Liver (tissue), 9 donors: ENCODE data around the gene EMC1. TPM values are rescaled to one million over a fixed set of nuclear protein-coding genes. Genes with fewer than 3 reads are reported as not detected.
A peak's percentile ranks its signal among the peaks of the same experiment; 100 is the strongest.

ENCODE experiments used
- DNase-seq: peaks from one replicate; pipeline ENCODE4 v3.0.0-alpha.2; 2017; ENCODE audit warnings: low spot score
- H3K27ac ChIP-seq, 2 donors: one replicate each; pipeline ENCODE4 v1.7.0; 2013; ENCODE audit warnings: inconsistent platforms in 2 of 2, low read length in 2 of 2, control low read depth in 1 of 2, low read depth in 1 of 2, mild to moderate bottlenecking in 1 of 2
- H3K27me3 ChIP-seq, 4 donors: one replicate each; pipeline versions ENCODE4 v1.6.1 to v1.7.0; 2013; ENCODE audit warnings: low read length in 3 of 4, inconsistent platforms in 1 of 4, mild to moderate bottlenecking in 1 of 4, moderate library complexity in 1 of 4; ENCODE audit not compliant: control insufficient read depth in 4 of 4, insufficient read depth in 4 of 4
- H3K36me3 ChIP-seq, 4 donors: one replicate each; pipeline versions ENCODE4 v1.6.1 to v1.7.0; 2013; ENCODE audit warnings: low read length in 3 of 4, mild to moderate bottlenecking in 3 of 4, low read depth in 1 of 4, moderate library complexity in 1 of 4; ENCODE audit not compliant: control insufficient read depth in 4 of 4, insufficient read depth in 3 of 4
- H3K4me1 ChIP-seq, 4 donors: one replicate each; pipeline versions ENCODE4 v1.6.1 to v1.7.0; 2013; ENCODE audit warnings: low read length in 3 of 4, mild to moderate bottlenecking in 3 of 4, moderate library complexity in 1 of 4; ENCODE audit not compliant: control insufficient read depth in 4 of 4, insufficient read depth in 4 of 4
- H3K4me3 ChIP-seq, 3 donors: one replicate each; pipeline versions ENCODE4 v1.6.1 to v1.7.0; 2013; ENCODE audit warnings: low read length in 3 of 3, control low read depth in 1 of 3, low read depth in 1 of 3, mild to moderate bottlenecking in 1 of 3
- H3K9ac ChIP-seq, 2 donors: one replicate each; pipeline ENCODE4 v1.7.0; 2013; ENCODE audit warnings: low read length in 2 of 2, mild to moderate bottlenecking in 2 of 2, moderate library complexity in 2 of 2, control low read depth in 1 of 2, low read depth in 1 of 2
- H3K9me3 ChIP-seq, 4 donors: one replicate each; pipeline versions ENCODE4 v1.6.1 to v1.7.0; 2013; ENCODE audit warnings: low read length in 3 of 4; ENCODE audit not compliant: control insufficient read depth in 4 of 4
- FOXA1 ChIP-seq: IDR thresholded peaks from 2 replicates; pipeline ENCODE4 v1.6.1; 2016; ENCODE audit warnings: antibody characterized with exemption
- FOXA2 ChIP-seq: IDR thresholded peaks from 2 replicates; pipeline ENCODE4 v1.6.1; 2016; ENCODE audit warnings: antibody characterized with exemption
- GABPA ChIP-seq, 2 donors: IDR thresholded peaks in 1 of 2; conservative IDR thresholded peaks in 1 of 2; 2 replicates each; pipeline ENCODE4 v1.6.1; 2016; ENCODE audit warnings: antibody characterized with exemption in 2 of 2, mild to moderate bottlenecking in 1 of 2, moderate library complexity in 1 of 2
- HNF4A ChIP-seq, 2 donors: conservative IDR thresholded peaks; 2 replicates each; pipeline ENCODE4 v1.6.1; 2016; ENCODE audit warnings: antibody characterized with exemption in 2 of 2, mild to moderate bottlenecking in 2 of 2
- JUND ChIP-seq, 2 donors: IDR thresholded peaks; 2 replicates each; pipeline ENCODE4 v1.6.1; 2016; ENCODE audit warnings: antibody characterized with exemption in 2 of 2
- RAD21 ChIP-seq, 2 donors: IDR thresholded peaks; 2 replicates each; pipeline ENCODE4 v1.6.1; 2016; ENCODE audit warnings: antibody characterized with exemption in 2 of 2, mild to moderate bottlenecking in 2 of 2
- RXRA ChIP-seq, 2 donors: IDR thresholded peaks; 2 replicates each; pipeline ENCODE4 v1.6.1; 2017 to 2018; ENCODE audit warnings: antibody characterized with exemption in 2 of 2, mild to moderate bottlenecking in 1 of 2
- SP1 ChIP-seq: IDR thresholded peaks from 2 replicates; pipeline ENCODE4 v1.6.1; 2018; ENCODE audit warnings: antibody characterized with exemption, mild to moderate bottlenecking
- TAF1 ChIP-seq: conservative IDR thresholded peaks from 2 replicates; pipeline ENCODE4 v1.6.1; 2016; ENCODE audit warnings: antibody characterized with exemption, mild to moderate bottlenecking
- YY1 ChIP-seq: IDR thresholded peaks from 2 replicates; pipeline ENCODE4 v1.6.1; 2016; ENCODE audit warnings: antibody characterized with exemption, mild to moderate bottlenecking
- WGBS: extraction: QIAGEN DNeasy Blood & Tissue Kit; methylation state at CpG from one replicate; pipeline ENCODE4 v1.1.7; 2013; 5-methylcytosine and 5-hydroxymethylcytosine counted together
- polyA plus RNA-seq, 2 donors: library from polyadenylated mRNA; stranded (reverse) in 1 of 2; unstranded in 1 of 2; fragments of 200-250 nt in 1 of 2; fragments of >200 nt in 1 of 2; fragmentation: Nextera tagmentation in 1 of 2; extraction: Ambion mirVana in 1 of 2; gene quantifications; one replicate each; pipeline versions ENCODE4 v1.2.1 to v1.2.3, GENCODE V29; 2013 to 2015
- total RNA-seq, 2 donors: library from RNA; depleted of rRNA; stranded (reverse); fragments of >200 nt; gene quantifications; one replicate each; pipeline ENCODE4 v1.2.3, GENCODE V29; 2014
- TF ChIP-seq, protein P1 (sequence below): fragments of 150-350 bp; IDR thresholded peaks from 2 replicates; pipeline ENCODE4 v1.5.1; 2017; ENCODE audit warnings: improper control_type of control experiment, low read depth, low read length; ENCODE audit not compliant: missing input control
- TF ChIP-seq, protein P2 (sequence below): IDR thresholded peaks from 2 replicates; pipeline ENCODE4 v1.6.1; 2016; ENCODE audit warnings: antibody characterized with exemption
- TF ChIP-seq, protein P3 (sequence below): IDR thresholded peaks from 2 replicates; pipeline ENCODE4 v1.6.1; 2016; ENCODE audit warnings: antibody characterized with exemption, mild to moderate bottlenecking
- TF ChIP-seq, protein P4 (sequence below): IDR thresholded peaks from 2 replicates; pipeline ENCODE4 v1.6.1; 2016; ENCODE audit warnings: antibody characterized with exemption
- TF ChIP-seq, protein P5 (sequence below): IDR thresholded peaks from 2 replicates; pipeline ENCODE4 v1.6.1; 2016; ENCODE audit warnings: antibody characterized with exemption
- donor health status: healthy.
- donor health status: healthy.
- donor health status: healthy.
- donor health status: healthy.
- donor health status: healthy.

EMC1 gene
- total and polyA plus RNA-seq, 4 donors: 8.0 to 33.6 (median 14.8) TPM

DNA sequence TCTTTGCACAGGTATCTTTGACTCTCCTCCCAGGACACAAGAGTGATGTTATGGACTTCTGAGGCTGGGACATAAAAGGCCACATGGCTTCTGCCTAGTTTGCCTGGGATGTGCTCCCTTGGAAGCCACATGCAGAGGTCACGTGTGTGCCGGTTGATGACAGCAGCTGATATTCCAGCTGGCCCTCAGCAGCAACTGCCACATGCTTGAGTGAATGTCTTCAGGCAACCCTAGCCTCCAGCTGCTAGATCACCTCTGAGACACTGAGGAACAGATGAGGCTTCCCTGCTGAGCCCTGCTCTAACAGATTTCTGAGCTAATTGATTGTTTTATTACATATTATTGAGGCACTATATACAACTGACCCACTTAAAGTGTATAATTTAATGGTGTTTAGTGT lies 48.9 kb upstream of the EMC1 start:
- DNase-seq: no peak
- no peak overlapping the region for H3K27ac ChIP-seq

DNA sequence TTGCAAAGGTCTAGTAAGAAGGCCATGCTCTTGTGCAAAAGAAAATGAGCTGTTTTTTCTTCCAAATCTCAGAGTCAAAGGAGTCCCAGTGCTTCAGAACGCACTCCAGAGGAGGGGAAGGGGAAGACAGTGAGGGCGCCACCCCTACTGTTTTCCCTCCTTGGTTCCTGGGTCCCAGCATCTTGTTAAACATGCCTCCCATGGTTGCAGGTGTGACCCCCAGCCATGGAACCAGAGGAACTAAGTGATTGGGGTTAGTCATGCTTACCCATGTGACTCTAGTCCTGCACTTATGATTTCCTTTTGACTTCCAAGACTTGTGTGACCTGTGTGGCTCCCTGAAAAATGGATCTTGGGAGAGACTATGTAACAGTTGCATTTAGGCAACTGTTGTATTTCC lies 43.3 kb upstream of the EMC1 start:
- DNase-seq: no peak
- H3K9ac ChIP-seq: no peak overlapping the region
- 98% methylated on average over 2 of the region's 2 CpGs for WGBS
- peak overlapping the region in 1 of 3 donors; percentile 59 for H3K4me3 ChIP-seq
- peaks cover 6 to 14% (median 9%) of the 10 kb centered on the region in 4 donors for H3K9me3 ChIP-seq
- no peaks in the 10 kb centered on the region for H3K27me3 ChIP-seq
- H3K4me1 ChIP-seq: peaks cover 0 to 3% (median under 1%) of the 10 kb centered on the region in 4 donors
- H3K27ac ChIP-seq: no peak overlapping the region
- no peaks in the 10 kb centered on the region for H3K36me3 ChIP-seq
- TF ChIP-seq, protein P1, sequence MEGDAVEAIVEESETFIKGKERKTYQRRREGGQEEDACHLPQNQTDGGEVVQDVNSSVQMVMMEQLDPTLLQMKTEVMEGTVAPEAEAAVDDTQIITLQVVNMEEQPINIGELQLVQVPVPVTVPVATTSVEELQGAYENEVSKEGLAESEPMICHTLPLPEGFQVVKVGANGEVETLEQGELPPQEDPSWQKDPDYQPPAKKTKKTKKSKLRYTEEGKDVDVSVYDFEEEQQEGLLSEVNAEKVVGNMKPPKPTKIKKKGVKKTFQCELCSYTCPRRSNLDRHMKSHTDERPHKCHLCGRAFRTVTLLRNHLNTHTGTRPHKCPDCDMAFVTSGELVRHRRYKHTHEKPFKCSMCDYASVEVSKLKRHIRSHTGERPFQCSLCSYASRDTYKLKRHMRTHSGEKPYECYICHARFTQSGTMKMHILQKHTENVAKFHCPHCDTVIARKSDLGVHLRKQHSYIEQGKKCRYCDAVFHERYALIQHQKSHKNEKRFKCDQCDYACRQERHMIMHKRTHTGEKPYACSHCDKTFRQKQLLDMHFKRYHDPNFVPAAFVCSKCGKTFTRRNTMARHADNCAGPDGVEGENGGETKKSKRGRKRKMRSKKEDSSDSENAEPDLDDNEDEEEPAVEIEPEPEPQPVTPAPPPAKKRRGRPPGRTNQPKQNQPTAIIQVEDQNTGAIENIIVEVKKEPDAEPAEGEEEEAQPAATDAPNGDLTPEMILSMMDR: no peak
- TF ChIP-seq FOXA2 (no peak), JUND (IDR thresholded peaks at IDR 0.05) (no peak), TAF1 (no peak), FOXA1 (no peak), GABPA (IDR thresholded peaks at IDR 0.05 in 1 of 2, conservative IDR thresholded peaks at IDR 0.05 in 1 of 2) (no peak)
- TF ChIP-seq, protein P2, sequence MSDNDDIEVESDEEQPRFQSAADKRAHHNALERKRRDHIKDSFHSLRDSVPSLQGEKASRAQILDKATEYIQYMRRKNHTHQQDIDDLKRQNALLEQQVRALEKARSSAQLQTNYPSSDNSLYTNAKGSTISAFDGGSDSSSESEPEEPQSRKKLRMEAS: no peak
- TF ChIP-seq, protein P3, sequence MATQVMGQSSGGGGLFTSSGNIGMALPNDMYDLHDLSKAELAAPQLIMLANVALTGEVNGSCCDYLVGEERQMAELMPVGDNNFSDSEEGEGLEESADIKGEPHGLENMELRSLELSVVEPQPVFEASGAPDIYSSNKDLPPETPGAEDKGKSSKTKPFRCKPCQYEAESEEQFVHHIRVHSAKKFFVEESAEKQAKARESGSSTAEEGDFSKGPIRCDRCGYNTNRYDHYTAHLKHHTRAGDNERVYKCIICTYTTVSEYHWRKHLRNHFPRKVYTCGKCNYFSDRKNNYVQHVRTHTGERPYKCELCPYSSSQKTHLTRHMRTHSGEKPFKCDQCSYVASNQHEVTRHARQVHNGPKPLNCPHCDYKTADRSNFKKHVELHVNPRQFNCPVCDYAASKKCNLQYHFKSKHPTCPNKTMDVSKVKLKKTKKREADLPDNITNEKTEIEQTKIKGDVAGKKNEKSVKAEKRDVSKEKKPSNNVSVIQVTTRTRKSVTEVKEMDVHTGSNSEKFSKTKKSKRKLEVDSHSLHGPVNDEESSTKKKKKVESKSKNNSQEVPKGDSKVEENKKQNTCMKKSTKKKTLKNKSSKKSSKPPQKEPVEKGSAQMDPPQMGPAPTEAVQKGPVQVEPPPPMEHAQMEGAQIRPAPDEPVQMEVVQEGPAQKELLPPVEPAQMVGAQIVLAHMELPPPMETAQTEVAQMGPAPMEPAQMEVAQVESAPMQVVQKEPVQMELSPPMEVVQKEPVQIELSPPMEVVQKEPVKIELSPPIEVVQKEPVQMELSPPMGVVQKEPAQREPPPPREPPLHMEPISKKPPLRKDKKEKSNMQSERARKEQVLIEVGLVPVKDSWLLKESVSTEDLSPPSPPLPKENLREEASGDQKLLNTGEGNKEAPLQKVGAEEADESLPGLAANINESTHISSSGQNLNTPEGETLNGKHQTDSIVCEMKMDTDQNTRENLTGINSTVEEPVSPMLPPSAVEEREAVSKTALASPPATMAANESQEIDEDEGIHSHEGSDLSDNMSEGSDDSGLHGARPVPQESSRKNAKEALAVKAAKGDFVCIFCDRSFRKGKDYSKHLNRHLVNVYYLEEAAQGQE: no peak
- TF ChIP-seq, protein P4, sequence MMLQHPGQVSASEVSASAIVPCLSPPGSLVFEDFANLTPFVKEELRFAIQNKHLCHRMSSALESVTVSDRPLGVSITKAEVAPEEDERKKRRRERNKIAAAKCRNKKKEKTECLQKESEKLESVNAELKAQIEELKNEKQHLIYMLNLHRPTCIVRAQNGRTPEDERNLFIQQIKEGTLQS: no peak

More for the DNA sequence above, 48.9 kb upstream of the EMC1 start:
- Histone ChIP-seq H3K4me3 (no peak overlapping the region), H3K4me1 (no peaks in the 10 kb centered on the region), H3K27me3 (no peaks in the 10 kb centered on the region), H3K9ac (no peak overlapping the region), H3K9me3 (peaks cover 0 to 2% (median 1%) of the 10 kb centered on the region in 4 donors), H3K36me3 (peaks cover 0 to 25% (median 14%) of the 10 kb centered on the region in 4 donors)
- over 99% methylated on average over 2 of the region's 2 CpGs for WGBS
- TF ChIP-seq, protein P3: no peak
- TF ChIP-seq, protein P5, sequence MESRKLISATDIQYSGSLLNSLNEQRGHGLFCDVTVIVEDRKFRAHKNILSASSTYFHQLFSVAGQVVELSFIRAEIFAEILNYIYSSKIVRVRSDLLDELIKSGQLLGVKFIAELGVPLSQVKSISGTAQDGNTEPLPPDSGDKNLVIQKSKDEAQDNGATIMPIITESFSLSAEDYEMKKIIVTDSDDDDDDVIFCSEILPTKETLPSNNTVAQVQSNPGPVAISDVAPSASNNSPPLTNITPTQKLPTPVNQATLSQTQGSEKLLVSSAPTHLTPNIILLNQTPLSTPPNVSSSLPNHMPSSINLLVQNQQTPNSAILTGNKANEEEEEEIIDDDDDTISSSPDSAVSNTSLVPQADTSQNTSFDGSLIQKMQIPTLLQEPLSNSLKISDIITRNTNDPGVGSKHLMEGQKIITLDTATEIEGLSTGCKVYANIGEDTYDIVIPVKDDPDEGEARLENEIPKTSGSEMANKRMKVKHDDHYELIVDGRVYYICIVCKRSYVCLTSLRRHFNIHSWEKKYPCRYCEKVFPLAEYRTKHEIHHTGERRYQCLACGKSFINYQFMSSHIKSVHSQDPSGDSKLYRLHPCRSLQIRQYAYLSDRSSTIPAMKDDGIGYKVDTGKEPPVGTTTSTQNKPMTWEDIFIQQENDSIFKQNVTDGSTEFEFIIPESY: no peak
- TF ChIP-seq HNF4A (conservative IDR thresholded peaks at IDR 0.05) (no peak), FOXA1 (no peak), SP1 (no peak), TAF1 (no peak), YY1 (no peak), RXRA (IDR thresholded peaks at IDR 0.05) (no peak), FOXA2 (no peak), RAD21 (IDR thresholded peaks at IDR 0.05) (no peak)
- TF ChIP-seq, protein P1: no peak
